22Rv1 (cell line): Measurements from ENCODE around the gene LIMK2.

Experiments
- H3K27ac ChIP-seq: fragments of 450-650 bp; 2 replicates; pipeline ENCODE4 v1.5.1; 2017
- ZFX ChIP-seq: fragments of 450-650 bp; IDR thresholded peaks from 2 replicates; pipeline ENCODE4 v1.6.1; 2017; ENCODE audit warnings: antibody characterized with exemption, borderline replicate concordance
- TF ChIP-seq, protein P1 (sequence below): fragments of 450-650 bp; IDR thresholded peaks from 2 replicates; pipeline ENCODE4 v1.5.1; 2017; ENCODE audit warnings: mild to moderate bottlenecking

Gene LIMK2

DNA sequence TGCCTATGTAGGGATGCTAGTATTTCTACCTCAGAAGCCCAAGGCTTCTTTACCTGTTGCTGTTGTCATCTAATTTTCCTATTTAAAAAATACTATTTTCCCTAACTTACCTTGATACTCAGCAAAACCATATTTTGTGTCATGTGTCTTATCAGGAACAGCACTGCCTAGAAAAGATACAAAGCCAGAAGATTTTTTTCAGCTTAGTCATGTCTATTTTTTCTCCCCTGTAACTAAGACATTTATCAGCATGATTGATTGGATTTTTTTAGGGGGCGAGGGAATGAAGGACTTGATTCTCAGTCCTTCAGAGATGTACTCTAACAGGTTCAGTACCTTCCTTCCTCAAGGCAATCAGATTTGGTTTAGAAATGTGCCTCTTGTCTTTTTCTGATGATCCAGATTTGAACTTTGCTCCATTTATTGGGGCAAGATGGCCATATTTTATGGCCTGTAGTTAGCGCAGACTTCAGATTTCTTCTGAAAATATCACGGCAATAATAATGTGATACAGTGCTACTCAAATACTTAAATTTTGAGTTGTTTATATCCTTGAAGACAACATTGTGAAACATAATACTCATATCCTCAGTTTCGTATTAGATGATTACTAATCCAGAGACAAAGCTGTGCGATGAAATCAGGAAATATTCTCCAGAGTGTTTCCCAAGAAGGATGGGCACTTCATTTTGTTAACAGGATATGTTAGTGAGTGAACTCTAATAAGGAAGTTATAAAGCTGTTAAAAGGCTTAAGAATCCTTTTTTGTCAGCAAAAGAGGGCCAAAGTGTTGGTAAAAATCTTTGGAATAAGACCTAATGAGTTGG lies 83.9 kb downstream of the LIMK2 start:
- TF ChIP-seq, protein P1, sequence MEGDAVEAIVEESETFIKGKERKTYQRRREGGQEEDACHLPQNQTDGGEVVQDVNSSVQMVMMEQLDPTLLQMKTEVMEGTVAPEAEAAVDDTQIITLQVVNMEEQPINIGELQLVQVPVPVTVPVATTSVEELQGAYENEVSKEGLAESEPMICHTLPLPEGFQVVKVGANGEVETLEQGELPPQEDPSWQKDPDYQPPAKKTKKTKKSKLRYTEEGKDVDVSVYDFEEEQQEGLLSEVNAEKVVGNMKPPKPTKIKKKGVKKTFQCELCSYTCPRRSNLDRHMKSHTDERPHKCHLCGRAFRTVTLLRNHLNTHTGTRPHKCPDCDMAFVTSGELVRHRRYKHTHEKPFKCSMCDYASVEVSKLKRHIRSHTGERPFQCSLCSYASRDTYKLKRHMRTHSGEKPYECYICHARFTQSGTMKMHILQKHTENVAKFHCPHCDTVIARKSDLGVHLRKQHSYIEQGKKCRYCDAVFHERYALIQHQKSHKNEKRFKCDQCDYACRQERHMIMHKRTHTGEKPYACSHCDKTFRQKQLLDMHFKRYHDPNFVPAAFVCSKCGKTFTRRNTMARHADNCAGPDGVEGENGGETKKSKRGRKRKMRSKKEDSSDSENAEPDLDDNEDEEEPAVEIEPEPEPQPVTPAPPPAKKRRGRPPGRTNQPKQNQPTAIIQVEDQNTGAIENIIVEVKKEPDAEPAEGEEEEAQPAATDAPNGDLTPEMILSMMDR = no peak
- no peak for TF ChIP-seq ZFX
- H3K27ac ChIP-seq = no peak overlapping the region

DNA sequence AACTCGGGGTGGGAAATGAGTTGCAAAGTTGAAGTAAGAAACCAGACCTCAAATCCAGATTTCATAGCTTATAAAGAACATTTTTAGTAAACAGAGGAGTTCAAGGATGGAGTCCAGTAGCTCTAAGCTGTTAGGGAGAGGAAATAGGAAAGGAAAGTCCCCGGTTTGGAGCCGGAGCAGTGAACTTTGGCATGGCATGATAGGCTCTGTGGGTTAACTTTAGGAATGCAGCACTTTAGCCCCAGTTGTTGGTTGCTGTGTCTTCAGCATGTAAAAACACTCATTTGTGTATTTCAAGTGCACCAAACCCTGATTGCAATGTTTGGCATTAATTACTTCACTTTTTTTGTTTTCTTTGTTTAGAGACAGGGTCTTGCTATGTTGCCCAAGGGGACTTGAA lies 88.8 kb downstream of the LIMK2 start:
- H3K27ac ChIP-seq = no peak overlapping the region
- TF ChIP-seq, protein P1 = no peak
- TF ChIP-seq ZFX = no peak

DNA sequence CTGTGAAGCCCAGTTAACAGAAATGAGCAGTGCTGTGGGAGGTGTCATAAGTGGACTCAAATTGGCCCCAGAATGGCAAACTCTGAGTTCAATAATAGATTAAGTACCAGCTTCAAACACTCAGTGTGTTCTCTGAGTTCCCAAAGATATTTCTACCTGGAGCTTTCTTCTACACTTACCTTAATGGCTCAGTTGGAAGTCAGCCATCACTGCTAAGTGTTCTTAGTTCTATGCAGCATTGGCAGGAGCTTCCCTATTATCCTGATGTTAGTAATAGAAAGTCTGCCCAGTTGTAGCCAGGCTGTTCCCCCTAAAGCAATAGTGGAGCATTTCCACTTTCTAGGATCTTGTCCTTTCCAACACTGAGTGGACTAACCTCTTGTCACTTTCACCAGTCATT lies 89.9 kb downstream of the LIMK2 start:
- no peak overlapping the region for H3K27ac ChIP-seq
- TF ChIP-seq ZFX = no peak
- TF ChIP-seq, protein P1 = no peak

DNA sequence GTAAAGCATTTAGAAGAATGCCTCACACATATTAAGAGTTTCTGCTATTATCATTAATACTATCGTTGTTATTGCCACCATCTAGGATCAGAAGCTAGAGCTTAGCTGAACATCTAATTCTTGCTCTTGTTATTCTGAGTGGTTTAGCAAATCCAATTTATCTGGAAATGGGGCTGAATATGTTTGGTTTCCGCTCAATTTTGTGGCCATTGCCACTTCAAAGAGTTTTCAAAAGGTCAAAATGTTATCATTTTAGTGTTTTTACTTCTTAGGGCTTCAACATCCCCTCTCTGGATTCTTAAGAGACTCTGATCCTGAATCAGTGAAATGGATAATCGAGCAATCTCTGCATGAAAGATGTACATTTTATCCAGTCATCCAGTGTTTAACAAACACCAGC lies 90.4 kb downstream of the LIMK2 start:
- TF ChIP-seq ZFX = no peak
- TF ChIP-seq, protein P1 = no peak
- no peak overlapping the region for H3K27ac ChIP-seq

DNA sequence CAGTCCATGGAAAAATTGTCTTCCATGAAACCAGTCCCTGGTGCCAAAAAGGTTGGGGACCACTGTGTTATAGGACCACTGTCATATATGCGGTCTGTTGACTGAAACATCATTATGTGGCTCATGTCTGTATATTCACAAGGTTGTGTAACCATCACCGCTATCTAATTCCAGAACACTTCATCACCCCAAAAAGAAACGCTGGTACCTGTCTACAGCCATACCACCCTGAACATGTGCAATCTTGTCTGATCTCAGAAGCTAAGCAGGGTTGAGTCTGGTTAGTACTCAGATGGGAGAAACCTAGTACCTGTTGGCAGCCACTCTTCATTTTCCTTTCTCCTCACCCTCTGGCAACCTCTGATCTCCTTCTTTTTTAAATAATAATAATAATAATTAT lies 93.1 kb downstream of the LIMK2 start:
- TF ChIP-seq, protein P1 = no peak
- TF ChIP-seq ZFX = no peak
- H3K27ac ChIP-seq = no peak overlapping the region

DNA sequence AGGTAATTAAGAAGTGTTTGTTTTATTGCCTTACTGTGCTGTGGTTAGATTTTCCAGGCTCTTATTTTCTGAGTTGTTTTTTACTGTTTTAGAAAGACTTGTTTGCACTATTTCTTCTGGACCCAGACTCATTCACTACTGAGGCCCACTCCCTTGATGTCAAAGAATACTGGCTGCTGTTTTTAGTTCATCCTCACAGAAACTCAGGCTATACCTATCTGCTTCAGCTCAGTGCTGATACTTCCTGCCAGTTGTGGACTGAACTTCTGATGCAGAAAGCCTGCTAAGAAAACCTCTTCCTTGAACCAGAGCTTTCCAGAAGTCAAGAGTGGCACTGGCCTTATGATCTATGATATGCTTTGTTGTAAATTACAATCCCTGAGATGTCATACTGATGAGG lies 96.1 kb downstream of the LIMK2 start:
- H3K27ac ChIP-seq = no peak overlapping the region
- TF ChIP-seq ZFX = no peak

DNA sequence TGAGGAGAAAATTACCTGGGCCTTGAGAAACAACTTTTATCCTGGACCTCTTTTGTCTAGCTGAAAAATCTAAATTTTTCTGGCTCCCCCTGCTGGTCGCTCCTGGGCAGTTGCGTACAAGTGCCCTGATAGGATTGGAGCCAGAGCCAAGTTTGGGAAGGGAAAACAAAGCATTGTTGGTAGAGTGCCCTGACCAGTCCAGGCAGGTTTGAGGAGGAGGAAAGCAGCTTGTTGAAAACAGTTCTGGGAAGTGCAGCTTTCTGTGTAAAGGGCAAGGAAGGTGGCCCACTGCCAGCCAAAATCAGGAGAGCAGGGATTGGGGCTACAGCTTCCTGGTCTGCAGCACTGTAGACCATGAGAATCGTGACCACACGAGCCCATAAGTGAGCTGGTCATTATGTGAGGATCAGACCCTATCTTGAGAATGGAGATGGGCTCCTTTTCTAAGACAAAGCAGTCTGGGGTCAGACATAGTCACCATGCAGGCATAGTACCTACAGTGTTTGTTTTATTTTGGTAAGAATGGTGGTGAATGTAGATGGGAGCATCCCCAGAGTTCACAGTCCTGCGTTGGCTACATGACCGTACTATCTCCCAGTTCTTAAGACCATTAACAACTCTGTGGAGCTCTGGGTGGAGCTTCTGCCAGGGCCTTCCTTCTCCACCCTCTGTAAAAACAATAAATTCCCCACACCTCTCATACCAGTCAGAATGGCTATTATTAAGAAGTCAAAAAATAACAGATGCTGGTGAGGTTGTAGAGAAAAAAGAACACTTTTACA lies 101.5 kb downstream of the LIMK2 start:
- TF ChIP-seq ZFX = no peak
- TF ChIP-seq, protein P1 = peak; percentile 94
- peak overlapping the region; percentile 77 for H3K27ac ChIP-seq

DNA sequence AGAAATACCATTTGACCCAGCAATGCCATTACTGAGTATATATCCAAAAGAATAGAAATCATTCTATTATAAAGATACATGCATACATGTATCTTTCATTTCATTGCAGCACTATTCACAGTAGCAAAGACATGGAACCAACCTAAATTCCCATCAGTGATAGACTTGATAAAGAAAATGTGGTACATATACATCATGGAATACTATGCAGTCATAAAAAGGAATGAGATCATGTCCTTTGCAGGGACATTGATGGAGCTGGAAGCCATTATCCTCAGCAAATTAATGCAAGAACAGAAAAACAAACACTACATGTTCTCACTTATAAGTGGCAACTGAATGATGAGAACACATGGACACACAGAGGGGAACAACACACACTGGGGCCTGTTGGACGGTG lies 102.1 kb downstream of the LIMK2 start:
- peak overlapping the region; percentile 77 for H3K27ac ChIP-seq
